ENCODE measurements around the gene ADM2. TPM values are rescaled to one million over a fixed set of nuclear protein-coding genes. Genes with fewer than 3 reads are reported as not detected.

The ADM2 gene
- total RNA-seq, 1 donor from 2014 or later: 1.7 TPM

DNA sequence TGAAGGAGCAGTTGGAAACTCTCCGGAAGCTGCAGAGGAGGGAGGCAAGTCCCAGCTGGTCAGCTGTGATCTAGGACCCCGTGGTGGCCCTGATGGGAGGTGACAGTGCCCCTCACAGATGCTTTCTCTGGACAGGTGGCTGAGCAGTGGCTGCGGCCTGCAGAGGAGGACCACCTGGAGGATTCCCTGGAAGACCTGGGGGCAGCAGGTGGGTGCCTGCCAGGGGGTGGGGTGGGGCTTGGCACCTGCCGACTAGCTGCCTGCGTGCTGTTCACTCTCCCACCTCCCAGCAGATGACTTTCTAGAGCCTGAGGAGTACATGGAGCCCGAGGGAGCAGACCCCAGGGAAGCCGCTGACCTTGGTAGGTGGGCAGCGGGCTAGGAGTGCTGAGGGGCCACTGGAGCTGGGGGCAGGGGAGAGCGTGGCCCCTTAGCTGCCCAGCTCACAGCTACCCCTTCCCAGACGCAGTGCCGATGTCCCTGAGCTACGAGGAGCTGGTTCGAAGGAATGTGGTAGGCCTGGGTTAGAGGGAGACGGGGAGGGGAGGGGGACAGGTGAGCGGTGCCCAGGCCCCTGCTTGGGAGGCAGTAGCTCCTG is 41.0 kb downstream of the ADM2 start:
- Mint-ChIP-seq H3K27me3 (ENCODE audit: low read depth) (peaks cover 12% of the 10 kb centered on the region), H3K9me3 (no peaks in the 10 kb centered on the region), H3K4me1 (peaks cover 12% of the 10 kb centered on the region), H3K27ac (ENCODE audit: unreplicated experiment) (no peak overlapping the region), H3K4me3 (no peak overlapping the region), H3K36me3 (ENCODE audit: low read depth) (peaks cover 4% of the 10 kb centered on the region)
- TF ChIP-seq, protein P1, sequence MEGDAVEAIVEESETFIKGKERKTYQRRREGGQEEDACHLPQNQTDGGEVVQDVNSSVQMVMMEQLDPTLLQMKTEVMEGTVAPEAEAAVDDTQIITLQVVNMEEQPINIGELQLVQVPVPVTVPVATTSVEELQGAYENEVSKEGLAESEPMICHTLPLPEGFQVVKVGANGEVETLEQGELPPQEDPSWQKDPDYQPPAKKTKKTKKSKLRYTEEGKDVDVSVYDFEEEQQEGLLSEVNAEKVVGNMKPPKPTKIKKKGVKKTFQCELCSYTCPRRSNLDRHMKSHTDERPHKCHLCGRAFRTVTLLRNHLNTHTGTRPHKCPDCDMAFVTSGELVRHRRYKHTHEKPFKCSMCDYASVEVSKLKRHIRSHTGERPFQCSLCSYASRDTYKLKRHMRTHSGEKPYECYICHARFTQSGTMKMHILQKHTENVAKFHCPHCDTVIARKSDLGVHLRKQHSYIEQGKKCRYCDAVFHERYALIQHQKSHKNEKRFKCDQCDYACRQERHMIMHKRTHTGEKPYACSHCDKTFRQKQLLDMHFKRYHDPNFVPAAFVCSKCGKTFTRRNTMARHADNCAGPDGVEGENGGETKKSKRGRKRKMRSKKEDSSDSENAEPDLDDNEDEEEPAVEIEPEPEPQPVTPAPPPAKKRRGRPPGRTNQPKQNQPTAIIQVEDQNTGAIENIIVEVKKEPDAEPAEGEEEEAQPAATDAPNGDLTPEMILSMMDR (conservative IDR thresholded peaks at IDR 0.05): no peak
- DNase-seq (ENCODE audit: low read depth, low spot score): no peak

DNA sequence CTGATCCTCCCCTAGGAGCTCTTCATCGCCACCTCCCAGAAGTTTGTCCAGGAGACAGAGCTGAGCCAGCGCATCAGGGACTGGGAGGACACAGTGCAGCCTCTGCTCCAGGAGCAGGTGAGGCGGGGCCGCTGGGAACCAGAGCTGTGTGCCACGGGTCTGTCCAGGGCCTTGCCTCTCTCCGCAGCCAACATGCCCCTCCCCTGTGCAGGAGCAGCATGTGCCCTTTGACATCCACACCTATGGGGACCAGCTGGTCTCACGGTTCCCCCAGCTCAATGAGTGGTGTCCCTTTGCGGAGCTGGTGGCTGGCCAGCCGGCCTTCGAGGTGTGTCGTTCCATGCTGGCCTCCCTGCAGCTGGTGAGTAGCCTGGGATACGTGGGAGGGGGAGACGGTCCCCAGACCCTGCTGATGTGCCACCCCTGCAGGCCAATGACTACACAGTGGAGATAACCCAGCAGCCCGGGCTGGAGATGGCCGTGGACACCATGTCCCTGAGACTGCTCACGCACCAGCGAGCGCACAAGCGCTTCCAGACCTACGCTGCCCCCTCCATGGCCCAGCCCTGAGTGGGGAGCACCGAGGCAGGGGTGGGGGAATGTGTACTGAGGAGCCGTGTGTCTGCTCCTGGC is 41.6 kb downstream of the ADM2 start:
- Mint-ChIP-seq H3K4me3 (peak overlapping the region; percentile 72), H3K4me1 (peaks cover 17% of the 10 kb centered on the region), H3K27ac (ENCODE audit: unreplicated experiment) (no peak overlapping the region), H3K27me3 (ENCODE audit: low read depth) (peaks cover 19% of the 10 kb centered on the region), H3K36me3 (ENCODE audit: low read depth) (peaks cover 4% of the 10 kb centered on the region), H3K9me3 (no peaks in the 10 kb centered on the region)
- DNase-seq (ENCODE audit: low read depth, low spot score): no peak
- TF ChIP-seq, protein P1 (conservative IDR thresholded peaks at IDR 0.05): no peak

DNA sequence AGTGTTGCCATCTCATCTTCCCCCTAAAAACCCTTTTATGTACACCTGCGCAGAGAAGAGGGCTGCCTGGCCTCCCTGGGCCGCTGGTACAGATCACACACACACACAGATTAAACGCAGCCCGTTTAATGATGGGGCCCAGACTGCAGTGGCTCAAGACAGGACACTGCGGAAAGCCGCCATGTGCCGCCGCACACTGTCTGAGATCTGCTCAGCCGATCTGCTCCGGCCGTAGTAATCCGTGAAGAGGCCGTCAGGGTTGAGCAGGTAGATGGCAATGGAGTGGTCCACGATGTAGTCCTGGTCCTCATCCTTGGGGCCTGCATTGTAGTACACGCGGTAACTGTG is 42.1 kb downstream of the ADM2 start:
- Mint-ChIP-seq H3K4me3 (peak overlapping the region; percentile 72), H3K36me3 (ENCODE audit: low read depth) (peaks cover 6% of the 10 kb centered on the region), H3K4me1 (peaks cover 17% of the 10 kb centered on the region), H3K27ac (ENCODE audit: unreplicated experiment) (no peak overlapping the region), H3K27me3 (ENCODE audit: low read depth) (peaks cover 24% of the 10 kb centered on the region), H3K9me3 (no peaks in the 10 kb centered on the region)
- TF ChIP-seq, protein P1 (conservative IDR thresholded peaks at IDR 0.05): no peak
- no peak for DNase-seq (ENCODE audit: low read depth, low spot score)

DNA sequence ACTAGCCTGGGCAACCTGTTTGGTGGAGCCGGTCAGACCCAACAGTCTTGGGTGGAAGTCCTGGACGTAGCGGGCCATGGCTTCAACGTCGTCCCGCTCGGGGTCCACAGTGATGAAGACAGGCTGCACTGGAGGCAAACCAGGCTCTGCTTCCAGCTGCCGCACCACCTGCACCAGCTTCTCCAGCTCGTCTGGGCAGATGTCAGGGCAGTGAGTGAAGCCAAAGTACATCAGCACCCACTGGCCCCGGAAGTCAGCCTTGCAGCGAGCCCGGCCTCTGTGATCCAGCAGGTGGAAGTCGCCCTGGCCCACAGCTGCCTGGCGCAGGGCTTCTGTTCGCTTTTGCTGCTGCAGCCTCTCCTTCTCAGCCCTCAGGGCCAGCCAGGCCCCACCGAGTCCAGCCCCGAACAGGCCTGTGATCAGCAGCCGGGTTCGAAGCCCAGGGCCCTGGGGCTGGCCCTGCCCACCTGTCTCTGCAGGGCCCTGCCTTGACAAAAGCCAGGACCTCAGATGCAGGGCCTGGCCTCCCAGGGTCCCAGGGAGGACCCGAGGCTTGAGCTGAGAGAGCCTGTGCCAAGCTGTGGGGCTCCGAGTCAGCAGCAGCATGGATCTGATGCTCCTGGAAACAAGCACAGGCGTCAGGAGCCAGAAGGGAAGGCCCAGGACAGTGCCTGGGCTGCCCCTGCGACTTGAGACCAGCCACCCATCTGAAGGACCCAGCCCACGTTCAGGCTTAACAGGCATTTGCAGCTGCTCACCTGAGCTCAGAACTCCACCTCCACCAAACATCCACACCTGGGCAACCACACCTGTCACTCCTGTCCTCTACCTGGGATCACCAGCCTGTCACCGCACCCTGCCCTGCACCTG is 42.7 kb downstream of the ADM2 start:
- peaks cover 17% of the 10 kb centered on the region for H3K4me1 Mint-ChIP-seq
- DNase-seq (ENCODE audit: low read depth, low spot score): no peak
- no peak overlapping the region for H3K27ac Mint-ChIP-seq (ENCODE audit: unreplicated experiment)
- H3K9me3 Mint-ChIP-seq: no peaks in the 10 kb centered on the region
- H3K36me3 Mint-ChIP-seq (ENCODE audit: low read depth): peaks cover 6% of the 10 kb centered on the region
- TF ChIP-seq, protein P1 (conservative IDR thresholded peaks at IDR 0.05): no peak
- peak overlapping the region; percentile 95 for H3K4me3 Mint-ChIP-seq
- peaks cover 30% of the 10 kb centered on the region for H3K27me3 Mint-ChIP-seq (ENCODE audit: low read depth)

DNA sequence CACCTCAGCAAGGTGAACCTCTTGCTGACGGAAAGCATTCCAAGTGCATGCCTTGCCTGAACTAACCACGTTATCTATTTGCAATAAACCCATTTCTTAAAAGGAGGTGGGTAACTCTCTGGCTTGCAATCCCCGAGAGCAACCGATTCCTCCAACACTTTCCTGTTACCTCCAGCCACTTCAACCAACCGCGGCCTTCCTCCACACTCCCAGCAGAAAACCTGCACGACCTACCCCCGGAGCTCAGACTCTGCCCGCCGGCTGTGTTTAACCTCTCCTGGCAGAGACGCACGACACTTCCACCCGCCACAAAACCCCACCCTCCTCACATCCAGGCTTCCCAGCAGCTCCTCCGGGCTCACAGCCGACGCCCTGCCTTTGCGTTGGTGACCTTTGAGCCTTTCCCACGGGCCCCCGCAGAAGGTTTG is 43.3 kb downstream of the ADM2 start:
- Mint-ChIP-seq H3K4me3 (peak overlapping the region; percentile 95), H3K36me3 (ENCODE audit: low read depth) (peaks cover 6% of the 10 kb centered on the region), H3K27me3 (ENCODE audit: low read depth) (peaks cover 36% of the 10 kb centered on the region), H3K27ac (ENCODE audit: unreplicated experiment) (no peak overlapping the region), H3K9me3 (no peaks in the 10 kb centered on the region), H3K4me1 (peaks cover 17% of the 10 kb centered on the region)
- TF ChIP-seq, protein P1 (conservative IDR thresholded peaks at IDR 0.05): no peak
- DNase-seq (ENCODE audit: low read depth, low spot score): no peak

Measured in neural crest cell (in vitro differentiated cells).